ENCODE data around the gene PIK3CG.

GRCh38 chr7:106916679-106917078, 51.6 kb downstream of the PIK3CG start:
- TF ChIP-seq CTCF (IDR thresholded peaks at IDR 0.05) (no peak), REST (IDR thresholded peaks at IDR 0.05; ENCODE audit: insufficient read depth in 1 of 2, low read depth in 2 of 2, low read length in 1 of 2) (no peak), POLR2AphosphoS5 (IDR thresholded peaks at IDR 0.05; ENCODE audit: low read depth, low read length) (no peak)
